MCF 10A (cell line): ENCODE measurements around the gene RFK. TPM values are rescaled to one million over a fixed set of nuclear protein-coding genes. Genes with fewer than 3 reads are reported as not detected.
A peak's percentile ranks its signal among the peaks of the same experiment; 100 is the strongest.

Experiments used
- BruUV-seq: library from RNA; stranded (reverse); fragments of 400-500 nt; replicated peaks from 2 replicates; lab custom pipeline; 2021; lab: Mats Ljungman, UMichigan
- CTCF ChIA-PET: fragments of 300-600 bp; sonication (Branson Sonifier 250); formaldehyde crosslinking; extraction: SDS; loops from one replicate; lab custom pipeline; 2021; ENCODE audit warnings: antibody characterized with exemption, inconsistent platforms; lab: Yijun Ruan, JAX
- POLR2A ChIA-PET: fragments of 300-600, 350-650 bp; sonication (Branson Sonifier 250); formaldehyde crosslinking; extraction: SDS; loops from one replicate; lab custom pipeline; 2020; ENCODE audit warnings: antibody characterized with exemption, inconsistent platforms; lab: Yijun Ruan, JAX
- DNase-seq: peaks from one replicate; pipeline ENCODE4 v3.0.0-alpha.2; 2018; ENCODE audit not compliant: unreplicated experiment
- H3K27ac Mint-ChIP-seq: one replicate; pipeline ENCODE4 v1.8.0; 2022; ENCODE audit warnings: mild to moderate bottlenecking, low read depth, mixed read lengths; ENCODE audit not compliant: unreplicated experiment
- H3K27me3 Mint-ChIP-seq: one replicate; pipeline ENCODE4 v1.8.0; 2022; ENCODE audit warnings: mixed read lengths; ENCODE audit not compliant: insufficient read depth, unreplicated experiment
- H3K36me3 Mint-ChIP-seq: one replicate; pipeline ENCODE4 v1.8.0; 2022; ENCODE audit warnings: mild to moderate bottlenecking, moderate library complexity, mixed read lengths; ENCODE audit not compliant: insufficient read depth, unreplicated experiment
- H3K4me1 Mint-ChIP-seq: one replicate; pipeline ENCODE4 v1.8.0; 2022; ENCODE audit warnings: mixed read lengths; ENCODE audit not compliant: insufficient read depth, unreplicated experiment
- H3K4me3 Mint-ChIP-seq: one replicate; pipeline ENCODE4 v1.8.0; 2022; ENCODE audit warnings: mild to moderate bottlenecking, moderate library complexity, mixed read lengths; ENCODE audit not compliant: unreplicated experiment
- H3K9me3 Mint-ChIP-seq: one replicate; pipeline ENCODE4 v1.8.0; 2022; ENCODE audit warnings: mixed read lengths; ENCODE audit not compliant: unreplicated experiment
- CTCF ChIP-seq: fragments of 200-600 bp; IDR thresholded peaks from one replicate; pipeline ENCODE4 v1.8.0; 2022; ENCODE audit warnings: antibody characterized with exemption, mild to moderate bottlenecking; ENCODE audit not compliant: unreplicated experiment
- intact Hi-C: fragments of 100-400 bp; cut with micrococcal nuclease; formaldehyde crosslinking; loops from 2 replicates; pipeline ENCODE4 v1.14.1; 2022
- total RNA-seq: library from RNA; stranded (reverse); gene quantifications from 2 replicates; pipeline ENCODE4 v1.2.3, GENCODE V29; 2022

The RFK gene
- total RNA-seq, 1 experiment from 2014 or later = 22.6 TPM

DNA sequence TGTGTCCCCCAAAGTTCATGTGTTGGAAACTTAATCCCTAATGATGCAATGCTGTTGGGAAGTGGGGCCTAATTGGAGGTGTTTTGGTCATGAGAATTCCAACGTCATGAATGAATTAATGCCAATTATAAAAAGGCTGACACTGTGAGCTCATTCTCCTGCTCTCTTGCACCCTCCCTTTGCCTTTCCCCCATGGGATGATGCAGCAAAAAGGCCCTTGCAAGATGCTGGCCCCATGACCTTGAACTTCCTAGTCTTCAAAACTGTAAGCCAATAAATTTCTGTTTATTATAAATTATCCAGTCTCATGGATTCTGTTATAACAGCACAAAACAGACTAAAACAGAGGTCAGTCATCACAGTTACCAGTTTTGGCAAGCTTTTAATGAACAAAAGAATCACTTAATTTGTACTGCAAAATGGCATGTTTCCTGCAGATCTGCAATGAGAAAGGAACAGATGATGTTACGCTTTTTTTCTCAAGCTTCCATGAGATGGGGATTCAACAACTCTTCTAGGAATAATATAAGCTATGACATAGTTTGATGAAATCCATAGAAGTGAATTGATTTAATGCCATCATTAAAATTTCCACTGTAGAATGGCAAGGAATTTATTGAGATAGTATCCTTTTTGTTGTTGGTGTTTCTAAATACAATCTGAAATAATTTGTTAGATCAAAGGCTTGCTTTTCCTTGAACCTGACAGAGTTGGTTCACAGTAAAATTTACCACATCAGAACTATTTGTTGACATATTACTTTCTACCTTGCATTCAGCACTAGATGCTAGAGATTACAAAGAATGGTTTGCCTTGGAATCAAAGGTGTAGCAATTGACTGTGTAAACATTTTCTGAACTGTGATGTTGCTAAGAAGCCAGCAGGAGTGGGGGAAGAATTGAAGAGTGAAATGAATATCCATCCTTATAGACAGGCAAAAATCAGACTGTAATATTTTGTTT, 29.3 kb upstream of the RFK start:
- H3K9me3 Mint-ChIP-seq = no peaks in the 10 kb centered on the region
- no peak for TF ChIP-seq CTCF
- intact Hi-C loops = no loop called here
- CTCF ChIA-PET = interaction anchor here (1.0 kb wide), 1 partner anchor 170 kb away, joined by 4 read pairs; no protein-coding TSS in a partner anchor
- BruUV-seq = no TSS peak
- DNase-seq = no peak
- POLR2A ChIA-PET = interaction anchor here (0.7 kb wide), 1 partner anchor 1480 kb away, joined by 3 read pairs; no protein-coding TSS in a partner anchor
- no peak overlapping the region for H3K27ac Mint-ChIP-seq
- H3K4me3 Mint-ChIP-seq = no peak overlapping the region
- H3K36me3 Mint-ChIP-seq = no peaks in the 10 kb centered on the region
- no peaks in the 10 kb centered on the region for H3K27me3 Mint-ChIP-seq
- H3K4me1 Mint-ChIP-seq = no peaks in the 10 kb centered on the region

GRCh38 chr9:76419782-76420380, 25.7 kb upstream of the RFK start:
- Mint-ChIP-seq H3K27ac (no peak overlapping the region), H3K4me1 (peaks cover 10% of the 10 kb centered on the region), H3K36me3 (no peaks in the 10 kb centered on the region), H3K4me3 (no peak overlapping the region), H3K27me3 (no peaks in the 10 kb centered on the region), H3K9me3 (no peaks in the 10 kb centered on the region)
- ChIA-PET POLR2A (interaction anchor here (0.7 kb wide), 1 partner anchor 61 kb away, joined by 3 read pairs; no protein-coding TSS in a partner anchor), CTCF (interaction anchor here (0.5 to 1.9 kb wide), 16 partner anchors 8 to 347 kb away, joined by 3 to 10 read pairs (median 4); no protein-coding TSS in a partner anchor)
- BruUV-seq = no TSS peak
- DNase-seq = peak; percentile 59
- TF ChIP-seq CTCF = peak; percentile 46
- intact Hi-C loops = no loop called here

DNA sequence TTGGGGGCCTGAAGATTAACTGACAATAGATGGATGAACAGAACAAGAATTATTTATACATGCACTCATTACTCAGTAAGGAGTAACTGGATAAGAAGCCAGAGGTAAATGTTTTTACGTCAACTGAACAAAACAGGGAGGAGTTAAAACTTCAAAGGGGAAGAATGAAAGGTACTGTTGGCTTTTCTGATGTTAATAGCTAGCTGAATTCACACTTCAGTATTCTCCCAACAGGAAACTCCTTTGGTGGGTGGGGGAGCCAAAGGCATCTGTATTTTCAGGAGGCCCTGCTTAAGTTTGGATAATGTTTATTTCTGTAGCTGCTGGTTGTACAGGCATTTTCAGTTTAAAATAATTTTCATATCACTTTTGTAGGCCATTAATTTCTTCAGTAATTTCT, 23.2 kb upstream of the RFK start:
- Mint-ChIP-seq H3K36me3 (no peaks in the 10 kb centered on the region), H3K9me3 (peaks cover 8% of the 10 kb centered on the region), H3K4me3 (no peak overlapping the region), H3K27me3 (no peaks in the 10 kb centered on the region), H3K27ac (no peak overlapping the region), H3K4me1 (peaks cover 13% of the 10 kb centered on the region)
- ChIA-PET CTCF (interaction anchor here (1.4 to 1.6 kb wide), 2 partner anchors 13 to 24 kb away, joined by 3 to 8 read pairs; partner anchors contain the start of gene RFK), POLR2A (no interaction called here)
- intact Hi-C loops = no loop called here
- DNase-seq = no peak
- TF ChIP-seq CTCF = no peak
- BruUV-seq = no TSS peak

- Mint-ChIP-seq H3K4me3 (no peak overlapping the region), H3K27ac (no peak overlapping the region), H3K27me3 (no peaks in the 10 kb centered on the region), H3K4me1 (peaks cover 13% of the 10 kb centered on the region), H3K9me3 (peaks cover 8% of the 10 kb centered on the region), H3K36me3 (no peaks in the 10 kb centered on the region)
- intact Hi-C loops = no loop called here
- TF ChIP-seq CTCF = no peak
- peak; percentile 29 for DNase-seq
- CTCF ChIA-PET = no interaction called here
- no TSS peak for BruUV-seq
- POLR2A ChIA-PET = no interaction called here
Observed at GRCh38 chr9:76415731-76416130, 21.5 kb upstream of the RFK start.
